C1 segment of cervical spinal cord (tissue), 14 donors: ENCODE data around the gene TMIGD1.

Experiments
- DNase-seq, 14 donors: peaks; one replicate each; lab custom pipeline; 2025; lab: John Stamatoyannopoulos, UW

The TMIGD1 gene

DNA sequence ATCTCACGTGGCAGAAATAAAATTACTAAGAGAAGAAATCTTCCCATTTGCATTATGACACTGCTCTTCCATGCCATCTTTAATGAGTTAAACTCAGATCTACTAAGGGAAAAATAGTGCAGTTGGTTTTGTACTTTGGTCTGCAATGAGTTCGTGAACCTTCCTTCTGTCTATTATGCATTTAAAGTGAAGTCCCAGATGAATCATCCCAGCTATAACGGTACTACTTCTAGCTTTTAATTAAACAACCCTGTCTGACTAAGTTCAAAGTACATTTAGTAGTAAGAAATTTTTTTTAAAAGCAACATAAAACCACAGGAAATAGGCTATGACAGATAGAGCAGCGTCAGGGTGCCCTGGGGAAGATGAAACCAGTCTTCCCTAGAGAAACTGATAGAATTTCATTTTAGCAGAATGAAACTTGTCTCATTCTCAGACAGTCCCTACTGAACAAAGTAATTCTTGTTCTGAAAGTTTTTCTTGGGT lies 1.8 kb downstream of the TMIGD1 start:
- DNase-seq, result no peak

DNA sequence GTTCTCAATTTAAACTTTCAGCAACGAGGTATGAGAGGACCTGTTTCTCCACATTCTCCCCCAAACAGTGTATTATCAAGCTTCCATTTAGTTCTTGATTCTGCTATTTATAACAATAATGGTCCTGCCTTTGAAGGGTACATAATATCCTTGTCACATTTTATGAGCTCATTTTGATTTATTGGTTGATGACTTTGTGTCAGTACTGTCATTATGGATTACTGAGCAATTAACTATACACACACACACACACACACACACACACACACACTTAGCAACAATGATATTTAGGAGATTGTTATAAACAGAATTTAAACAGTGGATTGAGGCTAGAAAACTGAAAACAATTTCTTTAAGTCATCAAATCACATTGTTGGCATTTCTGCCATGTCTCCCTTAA lies 7.0 kb downstream of the TMIGD1 start:
- DNase-seq, result no peak

DNA sequence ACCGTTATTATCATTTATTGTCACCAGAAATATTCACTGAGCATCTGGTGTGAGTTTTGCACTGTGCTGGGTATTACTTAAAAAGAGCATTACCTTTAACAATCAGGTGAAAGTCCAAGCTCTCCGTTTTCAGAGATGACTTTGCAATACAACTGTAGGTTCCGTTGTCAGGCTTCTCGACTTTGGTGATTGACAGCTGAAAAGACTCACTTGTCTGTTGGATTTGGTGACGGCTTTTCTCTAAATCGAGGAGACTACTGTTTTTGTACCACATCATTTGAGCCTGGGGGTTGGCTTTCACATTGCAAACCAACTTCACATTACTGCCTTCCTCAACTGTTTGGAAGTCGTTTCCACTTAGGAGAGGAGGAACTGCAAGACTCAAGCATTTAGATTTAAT lies 9.1 kb downstream of the TMIGD1 start:
- no peak for DNase-seq

DNA sequence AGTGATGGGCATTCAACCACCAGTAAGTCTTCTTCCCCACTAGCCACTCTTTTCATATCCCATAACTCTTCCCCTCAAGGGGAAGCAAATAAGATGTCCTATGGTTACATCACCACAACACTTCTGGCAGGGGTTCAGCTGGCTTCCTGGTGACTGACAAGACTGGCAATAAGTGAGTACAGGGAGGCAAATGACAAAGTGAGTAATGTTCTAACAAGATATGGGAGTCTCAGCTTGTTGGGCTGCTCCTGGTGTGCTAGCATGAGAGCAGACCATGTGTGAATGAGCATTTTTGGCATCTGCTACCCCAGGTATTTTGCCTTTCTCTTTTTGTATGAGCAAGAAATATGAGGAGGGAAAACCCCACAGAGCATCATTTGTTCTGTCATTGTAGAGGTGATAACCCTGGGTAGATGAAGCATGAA lies 9.9 kb downstream of the TMIGD1 start:
- peak in 1 of 14 donors; percentile 2 for DNase-seq

DNA sequence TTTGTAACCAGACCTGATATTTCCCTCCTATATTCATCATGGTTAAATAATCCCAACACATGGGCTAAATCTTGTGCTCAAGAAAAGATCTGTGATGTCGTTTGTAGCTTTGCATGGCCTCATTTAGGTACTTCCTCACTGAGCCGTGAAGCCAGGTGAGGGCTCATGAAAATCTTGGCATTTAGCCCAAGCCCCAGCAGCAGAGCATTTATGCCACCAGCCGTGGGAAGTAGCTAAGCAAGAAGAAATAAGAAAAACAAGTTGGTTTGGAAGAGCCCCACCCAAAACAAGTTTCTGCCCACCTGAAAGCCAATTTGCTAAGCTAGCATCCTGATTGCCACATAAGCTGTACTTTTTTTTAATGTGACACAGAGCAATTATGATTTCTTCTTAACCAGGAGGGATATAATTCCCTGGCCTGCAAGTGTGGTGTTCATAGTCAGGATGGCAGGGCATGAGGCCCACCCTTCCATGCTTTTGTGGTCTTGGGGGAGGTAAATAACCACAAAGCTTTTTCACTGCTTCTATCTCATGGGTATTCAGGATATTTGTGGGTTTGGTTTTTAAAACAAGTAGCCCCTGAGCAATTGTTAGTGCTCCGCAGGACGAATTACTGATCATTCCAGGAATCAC lies 10.5 kb downstream of the TMIGD1 start:
- no peak for DNase-seq

DNA sequence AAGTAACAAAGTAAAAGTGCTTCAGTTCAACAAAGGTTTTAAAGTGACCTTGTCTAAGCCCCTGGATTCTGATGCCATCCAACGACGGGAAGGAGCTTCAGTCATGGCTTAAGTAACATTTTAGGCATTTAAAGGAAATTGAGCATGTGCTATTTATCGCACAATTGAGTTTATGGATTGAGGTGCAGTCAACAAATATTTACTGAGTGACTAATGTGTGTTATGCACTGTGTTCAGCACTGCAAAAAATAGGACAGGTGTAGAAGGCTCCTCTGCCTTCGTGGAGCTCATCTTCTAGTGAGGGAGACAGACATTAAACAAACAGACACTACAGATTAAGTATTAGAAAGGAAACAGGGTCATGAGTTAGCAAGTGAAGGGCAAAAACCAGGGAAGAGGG lies 12.5 kb downstream of the TMIGD1 start:
- DNase-seq, result no peak

DNA sequence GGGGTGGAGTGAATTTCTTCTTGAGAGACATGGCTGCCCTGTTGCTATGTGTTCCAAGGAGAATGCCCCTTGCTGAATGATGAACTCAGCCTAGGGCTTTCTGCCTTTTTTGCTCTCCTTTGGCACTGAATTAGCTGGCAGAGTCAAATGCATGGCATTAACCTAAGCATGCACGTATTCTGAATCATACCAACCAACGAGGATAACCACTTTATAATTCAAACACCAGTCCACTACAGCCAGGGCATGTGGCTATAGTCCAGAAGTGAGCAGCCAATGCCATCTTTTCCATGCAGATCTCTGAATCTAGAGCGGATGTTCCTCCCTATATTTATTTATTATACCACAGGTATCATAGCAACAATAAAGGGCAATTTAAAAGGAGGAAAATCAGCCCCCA lies 15.7 kb downstream of the TMIGD1 start:
- DNase-seq, result no peak

DNA sequence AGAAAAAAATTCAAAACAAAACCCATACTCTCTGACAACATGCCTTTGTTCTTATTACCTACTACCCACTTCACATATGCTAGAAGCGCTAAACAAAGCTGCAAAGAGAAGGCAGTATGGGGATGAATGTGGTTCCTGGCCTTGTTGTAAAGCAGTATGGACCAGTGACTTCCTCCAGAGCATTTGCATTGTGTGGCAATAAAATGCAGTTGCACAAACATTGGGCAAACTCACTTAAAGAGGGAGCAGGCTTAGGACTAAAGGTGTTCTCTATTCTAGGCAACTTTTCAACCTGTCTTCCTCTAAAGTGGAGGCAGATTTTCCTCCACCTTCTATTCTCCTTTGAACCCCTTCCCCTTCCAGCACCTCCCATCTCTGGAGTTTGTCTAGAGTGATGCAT lies 17.1 kb downstream of the TMIGD1 start:
- DNase-seq, result no peak

DNA sequence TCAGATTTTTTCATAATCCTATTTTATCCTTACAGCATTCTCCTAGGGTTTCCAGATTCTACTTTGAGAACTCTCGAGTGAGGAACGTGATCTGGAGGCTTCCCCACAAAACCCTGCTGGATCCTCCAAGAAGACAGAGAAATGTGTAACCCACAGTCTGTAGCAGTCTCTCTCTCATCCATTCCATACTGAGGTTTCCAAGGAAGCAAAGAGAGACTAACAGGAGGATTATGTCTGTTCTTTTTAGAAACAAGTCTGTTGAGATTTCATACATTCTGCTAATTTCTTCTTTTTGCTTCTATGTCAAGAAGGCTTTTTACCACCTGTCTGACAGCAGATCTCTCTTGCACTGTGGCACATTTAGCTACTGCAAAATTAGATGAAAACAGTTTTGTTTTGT lies 18.8 kb downstream of the TMIGD1 start:
- DNase-seq, result no peak

DNA sequence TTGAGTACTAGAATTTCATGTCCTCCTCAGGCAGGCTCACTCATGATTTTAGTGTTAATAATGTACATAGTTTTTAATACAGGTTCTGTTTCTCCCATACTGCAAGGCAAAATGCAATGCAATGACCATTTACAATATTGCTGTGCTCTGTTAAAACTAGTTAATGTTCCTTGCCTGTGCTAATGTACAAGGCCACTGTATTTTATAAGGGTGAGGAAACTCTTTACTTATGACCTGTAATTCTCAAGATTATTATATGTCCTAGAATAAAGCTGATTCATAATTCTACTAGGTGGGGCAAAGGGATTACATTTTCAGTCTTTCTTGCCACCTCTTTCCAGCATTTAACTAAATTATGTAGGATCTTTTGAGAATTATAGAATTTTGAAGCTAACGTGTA lies 19.4 kb downstream of the TMIGD1 start:
- DNase-seq, result no peak

DNA sequence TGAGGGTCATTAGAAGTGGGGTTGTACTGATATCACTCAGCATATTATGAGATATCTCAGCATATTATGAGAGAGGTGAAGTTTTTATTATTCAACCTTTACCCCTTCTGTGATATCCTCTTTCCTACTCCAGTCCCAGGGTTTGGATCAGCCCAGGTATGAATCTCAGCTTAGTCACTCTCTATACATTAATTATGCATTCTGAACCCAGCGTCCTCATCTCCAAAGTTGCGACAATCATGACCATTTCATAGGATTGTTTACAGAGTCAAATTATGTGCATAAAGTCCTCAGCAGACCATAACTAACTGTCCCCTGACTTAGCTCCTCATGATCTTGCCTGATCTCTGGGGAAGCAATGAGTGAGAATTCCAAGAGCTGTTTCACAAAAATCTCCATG lies 21.6 kb downstream of the TMIGD1 start:
- DNase-seq, result no peak

DNA sequence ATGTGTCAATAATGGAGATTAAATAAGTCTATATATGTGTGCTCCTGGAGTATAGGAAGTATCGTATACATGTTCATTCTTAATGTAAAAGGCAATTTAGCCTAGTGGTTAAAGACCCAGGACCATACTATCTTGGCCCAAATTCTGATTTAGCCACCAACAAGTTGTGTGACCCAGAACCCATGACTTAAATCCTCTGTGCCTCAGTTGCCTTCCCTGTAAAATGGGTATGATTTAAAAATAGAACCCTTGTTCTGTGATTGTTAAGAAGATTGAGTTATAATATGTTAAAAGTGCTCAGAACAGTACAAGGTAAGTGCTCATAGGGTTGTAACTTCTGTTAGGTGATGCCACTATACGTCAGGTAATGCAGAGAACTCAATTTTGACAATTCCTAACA lies 23.3 kb downstream of the TMIGD1 start:
- no peak for DNase-seq

DNA sequence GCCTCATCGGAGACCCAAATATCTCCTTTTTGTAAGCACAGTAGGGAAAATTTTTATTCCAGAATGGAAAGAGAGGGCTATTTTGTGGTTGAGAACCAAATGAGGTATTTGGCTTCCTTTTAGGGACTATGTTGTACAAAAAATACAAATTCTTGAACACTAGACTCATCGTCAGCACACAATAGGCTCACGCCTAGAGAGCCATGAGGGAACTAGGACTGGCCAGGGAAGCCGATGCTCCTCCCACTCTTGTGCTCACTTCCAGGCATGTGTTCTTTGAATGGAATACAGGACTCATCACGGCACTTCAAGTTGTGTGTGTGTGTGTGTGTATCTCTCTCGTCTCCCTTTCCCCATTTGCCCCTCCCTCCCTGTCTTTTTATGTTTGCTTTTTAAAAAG lies 24.3 kb downstream of the TMIGD1 start:
- no peak for DNase-seq

DNA sequence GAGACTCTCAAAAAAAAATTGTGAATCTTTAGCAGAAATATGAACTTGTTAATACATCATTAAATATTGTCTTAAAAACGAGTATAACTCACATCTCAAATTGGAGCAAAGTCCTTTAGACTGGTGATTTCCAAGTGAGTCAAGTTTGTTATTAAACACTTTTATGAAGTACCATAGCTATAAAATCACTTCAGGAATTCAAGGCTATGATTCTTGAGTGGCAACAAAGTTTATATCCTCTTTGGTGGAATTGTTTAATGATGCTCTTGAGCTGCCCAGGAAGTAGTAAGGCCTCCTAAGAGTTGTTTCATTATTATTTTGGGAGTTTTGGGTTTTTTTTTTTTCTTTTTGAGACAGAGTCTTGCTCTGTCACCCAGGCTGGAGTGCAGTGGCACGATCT lies 25.5 kb downstream of the TMIGD1 start:
- DNase-seq, result no peak

DNA sequence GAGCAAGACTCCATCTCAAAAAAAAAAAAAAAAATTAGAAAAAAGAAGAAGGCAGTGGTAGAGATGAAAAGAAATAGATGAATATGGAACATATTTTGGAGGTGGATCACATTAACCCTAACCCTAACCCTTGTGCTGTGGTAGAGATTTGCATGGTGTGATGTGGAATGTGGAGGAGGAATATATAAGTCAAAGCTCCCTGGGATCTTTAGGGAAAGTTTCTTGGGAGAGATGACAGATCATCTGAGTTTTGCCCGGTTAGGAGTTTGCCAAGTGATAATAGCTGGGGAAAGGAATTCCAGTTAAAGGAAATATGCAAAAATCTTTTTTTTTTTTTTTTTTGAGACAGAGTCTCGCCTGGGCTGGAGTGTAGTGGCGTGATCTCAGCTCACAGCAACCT lies 29.1 kb downstream of the TMIGD1 start:
- DNase-seq, result no peak

DNA sequence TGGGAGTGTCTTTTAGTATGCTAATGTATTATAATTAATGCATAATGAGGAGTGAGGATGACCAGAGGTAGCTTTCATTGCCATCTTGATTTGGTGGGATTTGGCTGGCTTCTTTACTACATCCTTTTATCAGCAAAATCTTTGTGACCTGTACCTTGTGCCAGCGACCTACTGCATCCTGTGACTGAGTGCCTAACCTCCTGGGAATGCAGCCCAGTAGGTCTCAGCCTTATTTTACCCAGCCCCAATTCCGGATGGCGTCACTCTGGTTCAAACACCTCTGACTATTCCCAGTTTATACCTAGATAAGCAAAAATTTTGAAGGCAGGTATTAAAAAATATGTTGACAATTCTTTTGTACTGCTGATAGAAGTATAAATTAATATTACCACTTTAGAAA lies 31.6 kb downstream of the TMIGD1 start:
- no peak for DNase-seq

DNA sequence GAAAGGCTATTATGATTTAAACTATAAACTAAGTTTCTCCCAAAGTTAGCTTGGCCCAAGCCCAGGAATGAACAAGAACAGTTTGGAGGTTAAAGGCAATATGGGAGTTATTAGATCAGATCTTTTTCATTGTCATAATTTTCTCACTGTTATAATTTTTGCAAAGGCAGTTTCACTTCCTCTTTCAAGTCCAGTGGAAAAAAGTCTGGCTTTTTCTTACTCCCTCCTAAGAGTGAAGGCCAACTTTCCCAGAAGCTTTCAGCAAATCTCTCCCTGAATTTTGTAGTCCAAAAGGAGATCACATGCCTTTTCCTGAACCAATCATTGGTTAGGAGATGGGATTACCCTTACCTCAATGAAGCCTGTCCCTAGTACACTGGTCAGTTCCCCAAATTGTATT lies 33.0 kb downstream of the TMIGD1 start:
- DNase-seq, result no peak

DNA sequence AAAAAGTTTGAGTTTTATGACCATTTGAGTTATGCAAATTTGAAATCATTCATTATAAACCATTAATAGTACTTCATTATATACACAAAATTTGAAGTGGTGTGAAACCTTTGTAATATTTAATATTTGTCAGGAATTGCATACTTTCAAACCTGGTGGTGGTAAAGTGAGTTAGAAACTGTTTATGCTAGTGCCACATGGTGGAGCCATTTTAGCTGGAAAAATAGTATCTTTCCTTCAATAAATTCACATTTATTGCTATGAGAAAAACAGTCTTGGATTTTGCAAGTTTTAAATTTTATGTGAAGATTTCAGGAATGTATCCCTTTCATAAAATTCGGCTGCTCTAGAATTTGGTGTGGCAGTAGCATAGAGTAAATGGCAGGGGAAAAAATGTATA lies 34.9 kb downstream of the TMIGD1 start:
- DNase-seq, result no peak

DNA sequence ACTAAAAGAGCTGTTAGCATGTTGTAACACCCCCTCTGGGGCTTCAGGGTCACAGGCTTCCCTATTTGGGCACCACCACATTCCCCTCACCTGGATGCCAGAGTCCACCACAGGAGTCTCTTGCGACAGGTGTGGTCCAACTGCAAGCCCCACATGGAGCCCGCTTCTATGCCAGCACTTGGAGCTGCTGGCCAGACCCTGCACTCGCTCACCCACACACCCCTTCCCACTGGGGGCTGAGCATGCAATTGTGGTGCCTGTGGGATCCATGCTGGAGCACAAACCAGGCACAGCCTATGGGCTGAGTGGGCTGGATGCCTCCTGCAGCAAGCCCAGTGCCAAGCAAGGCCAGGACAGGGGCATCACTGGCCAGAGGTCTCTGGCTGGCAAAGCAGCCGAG lies 36.1 kb downstream of the TMIGD1 start:
- no peak for DNase-seq

DNA sequence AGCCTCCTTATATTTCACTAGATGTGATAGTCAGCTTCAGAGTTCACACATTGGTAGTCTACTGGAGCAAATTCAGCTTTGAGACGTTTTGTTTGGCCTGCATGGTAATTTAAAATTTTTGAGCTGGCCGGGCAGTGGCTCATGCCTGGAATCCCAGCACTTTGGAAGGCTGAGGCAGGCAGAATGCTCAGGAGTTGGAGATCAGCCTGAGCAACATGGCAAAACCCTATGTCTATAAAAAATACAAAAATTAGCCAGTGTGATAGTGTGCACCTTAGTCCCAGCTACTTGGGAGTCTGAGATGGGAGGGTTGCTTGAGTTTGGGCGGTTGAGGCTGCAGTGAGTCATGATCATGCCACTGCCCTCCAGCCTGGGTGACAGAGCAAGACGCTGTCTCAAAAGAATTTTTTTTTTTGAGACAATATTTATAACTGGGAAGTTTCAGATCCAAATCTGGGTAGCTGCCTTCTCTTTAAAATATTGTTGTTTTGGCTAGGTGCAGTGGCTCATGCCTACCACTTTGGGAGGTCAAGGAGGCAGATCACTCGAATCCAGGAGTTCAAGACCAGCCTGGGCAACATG lies 37.3 kb downstream of the TMIGD1 start:
- no peak for DNase-seq

DNA sequence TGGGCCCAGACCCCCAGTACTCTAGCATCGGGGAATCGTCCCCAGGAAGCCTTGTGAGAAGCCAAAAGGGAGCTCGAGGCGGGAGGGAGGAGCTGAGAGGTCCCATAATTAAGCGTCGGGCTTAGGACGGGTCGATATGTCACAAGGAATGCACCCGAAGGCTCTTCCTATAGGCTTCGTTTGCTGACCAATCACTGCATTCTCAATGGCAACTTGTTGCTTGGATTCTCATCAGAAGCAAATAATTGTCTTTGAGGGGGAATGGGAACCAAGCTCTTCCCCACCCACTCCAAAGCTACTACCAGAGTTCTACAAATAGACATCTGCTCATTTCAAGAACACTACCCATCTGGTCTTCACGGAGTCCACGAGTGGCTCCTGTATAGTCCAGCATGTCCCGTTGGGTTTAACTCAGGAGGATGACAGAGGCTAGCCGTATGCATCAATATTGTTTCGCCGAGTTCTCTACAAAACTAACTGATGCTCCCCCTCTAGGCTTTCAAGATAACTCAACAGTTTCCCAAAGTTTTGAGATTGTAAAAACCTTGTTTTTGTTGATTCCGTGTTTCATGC lies 41.5 kb downstream of the TMIGD1 start:
- DNase-seq, result peak in 4 of 14 donors; percentile 25 to 43 (median 36)

DNA sequence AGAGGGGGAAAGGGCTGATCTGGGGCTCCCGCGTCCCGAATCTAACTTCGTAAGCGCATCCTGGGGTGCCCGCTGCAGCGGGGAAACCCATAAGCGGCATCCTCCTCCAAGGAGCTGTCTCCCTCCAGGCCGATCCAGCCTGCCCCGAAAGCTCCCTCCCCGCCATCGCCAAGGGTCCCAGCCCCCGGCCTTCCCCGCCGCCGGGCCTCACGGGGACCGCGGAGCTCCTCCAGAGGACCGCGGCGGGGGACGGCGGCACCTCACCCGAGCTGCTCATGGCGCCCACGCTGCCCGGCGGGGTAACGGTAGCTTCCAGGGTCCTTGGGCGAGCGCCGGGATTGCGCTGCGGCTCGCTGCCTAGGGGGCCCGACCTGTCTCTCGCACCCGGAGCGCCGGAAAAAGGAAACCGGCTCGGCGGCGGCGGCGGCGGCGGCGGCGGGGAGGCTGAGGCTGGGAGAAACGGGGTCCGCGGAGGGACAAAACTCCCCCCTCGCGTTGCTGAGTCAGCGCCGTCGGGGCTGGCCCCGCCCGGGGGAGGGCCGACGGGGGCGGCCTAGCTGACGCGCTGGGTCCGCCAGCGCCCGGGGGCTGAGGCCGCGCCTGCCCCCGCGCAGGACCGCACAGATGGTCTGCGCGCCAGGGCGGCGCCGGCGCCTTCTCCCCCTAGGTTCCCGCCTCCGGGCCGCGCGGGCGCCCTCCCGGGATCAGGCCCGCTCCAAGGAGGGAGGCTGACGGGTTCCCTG lies 42.1 kb downstream of the TMIGD1 start, which contains the start of gene BLMH:
TSS of gene BLMH (minus strand) at position 402 of the 743 bp plus-strand sequence. CDS start at position 277, 125 bp downstream.
- DNase-seq, result peak in 13 of 14 donors; percentile 36 to 87 (median 54)
